ENCODE data around the gene TAS2R5. TPM values are rescaled to one million over a fixed set of nuclear protein-coding genes. Genes with fewer than 3 reads are reported as not detected.

TAS2R5 gene
- total RNA-seq, 1 experiment from 2014 or later: 0.77 TPM

GRCh38 chr7:141837683-141838082, 47.7 kb downstream of the TAS2R5 start:
- Histone ChIP-seq H3K27ac (ENCODE audit: low read length) (no peak overlapping the region), H3K4me3 (ENCODE audit: low read depth in 2 of 2, low read length in 2 of 2) (no peak overlapping the region), H3K27me3 (ENCODE audit: control insufficient read depth, insufficient read depth, low read length) (no peaks in the 10 kb centered on the region), H3K36me3 (ENCODE audit: control insufficient read depth, insufficient read depth, low read length) (no peaks in the 10 kb centered on the region), H3K9me3 (ENCODE audit: control insufficient read depth, insufficient read depth, low read depth, low read length) (no peaks in the 10 kb centered on the region), H3K4me1 (ENCODE audit: control insufficient read depth, insufficient read depth, low read length) (no peaks in the 10 kb centered on the region)
- in situ Hi-C loops (cut with HindIII; ENCODE audit: low pct_unique_long_range_greater_than_20kb, low sequenced_read_pairs): no loop called here
- ATAC-seq (no peak), DNase-seq (ENCODE audit: low read depth, low spot score) (no peak)
- ChIA-PET POLR2A (no interaction called here), CTCF (no interaction called here)
- no TSS peak for BruUV-seq (replicated peaks)
- TF ChIP-seq SIN3A (IDR thresholded peaks at IDR 0.05; ENCODE audit: borderline replicate concordance, insufficient read depth, low read depth, low read length) (no peak), TCF7L2 (IDR thresholded peaks at IDR 0.05; ENCODE audit: low read depth, low read length) (no peak), CTCF (IDR thresholded peaks at IDR 0.05) (no peak), REST (IDR thresholded peaks at IDR 0.05; ENCODE audit: insufficient read depth in 1 of 2, low read depth in 2 of 2, low read length in 1 of 2) (no peak)
- intact Hi-C loops (cut with micrococcal nuclease; ENCODE audit: unreplicated experiment): no loop called here

- DNase-seq (ENCODE audit: low read depth, low spot score) (no peak), ATAC-seq (no peak)
- H3K27me3 ChIP-seq (ENCODE audit: control insufficient read depth, insufficient read depth, low read length): no peaks in the 10 kb centered on the region
- no peaks in the 10 kb centered on the region for H3K36me3 ChIP-seq (ENCODE audit: control insufficient read depth, insufficient read depth, low read length)
- no TSS peak for BruUV-seq (replicated peaks)
- ChIA-PET POLR2A (no interaction called here), CTCF (no interaction called here)
- H3K9me3 ChIP-seq (ENCODE audit: control insufficient read depth, insufficient read depth, low read depth, low read length): no peaks in the 10 kb centered on the region
- no peak overlapping the region for H3K4me3 ChIP-seq (ENCODE audit: low read depth in 2 of 2, low read length in 2 of 2)
- H3K4me1 ChIP-seq (ENCODE audit: control insufficient read depth, insufficient read depth, low read length): no peaks in the 10 kb centered on the region
- in situ Hi-C loops (cut with HindIII; ENCODE audit: low pct_unique_long_range_greater_than_20kb, low sequenced_read_pairs) (no loop called here), intact Hi-C loops (cut with micrococcal nuclease; ENCODE audit: unreplicated experiment) (no loop called here)
- H3K27ac ChIP-seq (ENCODE audit: low read length): no peak overlapping the region
- TF ChIP-seq SIN3A (IDR thresholded peaks at IDR 0.05; ENCODE audit: borderline replicate concordance, insufficient read depth, low read depth, low read length): no peak
- TF ChIP-seq TCF7L2 (IDR thresholded peaks at IDR 0.05; ENCODE audit: low read depth, low read length): no peak
- no peak for TF ChIP-seq POLR2AphosphoS5 (IDR thresholded peaks at IDR 0.05; ENCODE audit: low read depth, low read length)
- TF ChIP-seq REST (IDR thresholded peaks at IDR 0.05; ENCODE audit: insufficient read depth in 1 of 2, low read depth in 2 of 2, low read length in 1 of 2): no peak
- no peak for TF ChIP-seq CTCF (IDR thresholded peaks at IDR 0.05)
Measured at GRCh38 chr7:141838581-141838980, 48.6 kb downstream of the TAS2R5 start.

All from Panc1 (cell line).